HCT116 (cell line): ENCODE data around the gene SLITRK1. TPM values are rescaled to one million over a fixed set of nuclear protein-coding genes. Genes with fewer than 3 reads are reported as not detected.

Experiments
- ATAC-seq: fragments of 200-7000 bp; cut with Tn5 transposase; 2 replicates; pipeline ENCODE4 v1.9.1; 2020; ENCODE audit warnings: mild to moderate bottlenecking, moderate library complexity
- BruUV-seq: library from RNA; stranded (reverse); fragments of 400-500 nt; replicated peaks from 2 replicates; lab custom pipeline; 2021; lab: Mats Ljungman, UMichigan
- CTCF ChIA-PET: fragments of 300-600 bp; sonication (Branson Sonifier 250); formaldehyde crosslinking; loops from one replicate; lab custom pipeline; 2021; ENCODE audit warnings: antibody characterized with exemption; lab: Charles Lee
- POLR2A ChIA-PET: fragments of 300-600, 350-600 bp; sonication (Branson Sonifier 250); formaldehyde crosslinking; loops from one replicate; lab custom pipeline; 2021; ENCODE audit warnings: antibody characterized with exemption; lab: Charles Lee
- RAD21 ChIA-PET, 2 experiments: fragments of 300-600 bp; sonication (Branson Sonifier 250); formaldehyde crosslinking; loops; one replicate each; lab custom pipeline; 2023; ENCODE audit warnings: low total read pairs in 2 of 2; ENCODE audit not compliant: uncharacterized antibody in 2 of 2, unreplicated experiment in 2 of 2, low non-redundant PET in 1 of 2; lab: Charles Lee
- DNase-seq: peaks from one replicate; pipeline ENCODE4 v3.0.0-alpha.2; 2010; ENCODE audit warnings: low read depth, low spot score
- H2AFZ ChIP-seq: fragments of 200-600 bp; shearing (Covaris generic), sonication (generic); 2 replicates; pipeline ENCODE4 v1.6.1; 2017; ENCODE audit warnings: low read depth, mixed run types, mixed read lengths, antibody characterized with exemption, low read length; ENCODE audit not compliant: poor library complexity, severe bottlenecking
- H3K27ac ChIP-seq: 2 replicates; pipeline ENCODE4 v1.5.1; 2012; ENCODE audit warnings: low read depth, low read length
- H3K27me3 ChIP-seq: fragments of 200-600 bp; sonication (generic); 2 replicates; pipeline ENCODE4 v1.6.1; 2016; ENCODE audit warnings: mixed run types, low read length, mixed read lengths; ENCODE audit not compliant: insufficient read depth
- H3K36me3 ChIP-seq, 2 experiments: fragments of 200-500 bp in 1 of 2; fragments of 200-600 bp in 1 of 2; sonication (Bioruptor generic) in 1 of 2; sonication (generic) in 1 of 2; 2 replicates each; pipeline versions ENCODE4 v1.5.1 to v1.6.1; 2014 to 2016; ENCODE audit warnings: low read length in 2 of 2, inconsistent platforms in 1 of 2, mixed read lengths in 1 of 2, mixed run types in 1 of 2; ENCODE audit not compliant: insufficient read depth in 2 of 2, control insufficient read depth in 1 of 2
- H3K4me1 ChIP-seq, 2 experiments: fragments of 200-600 bp in 1 of 2; sonication (generic) in 1 of 2; 2 replicates each; pipeline versions ENCODE4 v1.5.1 to v1.6.1; 2012 to 2017; ENCODE audit warnings: low read length in 2 of 2, inconsistent platforms in 1 of 2, mild to moderate bottlenecking in 1 of 2, mixed read lengths in 1 of 2, mixed run types in 1 of 2, moderate library complexity in 1 of 2; ENCODE audit not compliant: insufficient read depth in 2 of 2, control insufficient read depth in 1 of 2
- H3K4me2 ChIP-seq: fragments of 200-600 bp; sonication (generic); 2 replicates; pipeline ENCODE4 v1.6.1; 2017; ENCODE audit warnings: mixed run types, low read length, mixed read lengths
- H3K4me3 ChIP-seq, 2 experiments: fragments of 200-600 bp in 1 of 2; sonication (generic) in 1 of 2; replicated peaks in 1 of 2; 2 replicates each; pipeline ENCODE4 v1.5.1; 2011 to 2016; ENCODE audit warnings: low read length in 2 of 2, control low read depth in 1 of 2, low read depth in 1 of 2, mild to moderate bottlenecking in 1 of 2, mixed read lengths in 1 of 2, mixed run types in 1 of 2
- H3K79me2 ChIP-seq: fragments of 200-600 bp; sonication (generic); 2 replicates; pipeline ENCODE4 v1.6.1; 2017; ENCODE audit warnings: mild to moderate bottlenecking, mixed run types, low read length, moderate library complexity, mixed read lengths; ENCODE audit not compliant: insufficient read depth
- H3K9ac ChIP-seq: fragments of 200-600 bp; sonication (generic); 2 replicates; pipeline ENCODE4 v1.6.1; 2016; ENCODE audit warnings: low read length, mixed read lengths
- H3K9me2 ChIP-seq: fragments of 200-600 bp; sonication (generic), shearing (Covaris generic); 2 replicates; pipeline ENCODE4 v1.6.1; 2017; ENCODE audit warnings: mixed run types, mild to moderate bottlenecking, moderate library complexity; ENCODE audit not compliant: insufficient read depth
- H3K9me3 ChIP-seq, 2 experiments: fragments of 200-500 bp in 1 of 2; fragments of 200-600 bp in 1 of 2; sonication (Bioruptor generic) in 1 of 2; sonication (generic) in 1 of 2; 2 replicates each; pipeline ENCODE4 v1.6.1; 2014 to 2017; ENCODE audit warnings: low read length in 2 of 2, mixed read lengths in 2 of 2, inconsistent platforms in 1 of 2, low read depth in 1 of 2, mild to moderate bottlenecking in 1 of 2, mixed run types in 1 of 2, moderate library complexity in 1 of 2; ENCODE audit not compliant: control insufficient read depth in 1 of 2, insufficient read depth in 1 of 2
- H4K20me1 ChIP-seq: fragments of 200-600 bp; sonication (generic), shearing (Covaris generic); 2 replicates; pipeline ENCODE4 v1.6.1; 2017; ENCODE audit warnings: mixed run types, mild to moderate bottlenecking, moderate library complexity; ENCODE audit not compliant: insufficient read depth
- CBX3 ChIP-seq: IDR thresholded peaks from 2 replicates; pipeline ENCODE4 v1.6.1; 2012; ENCODE audit warnings: low read depth
- CTCF ChIP-seq, 3 experiments: fragments of 200-600 bp in 1 of 3; sonication (generic) in 1 of 3; IDR thresholded peaks in 2 of 3; conservative IDR thresholded peaks in 1 of 3; 2 replicates each; pipeline ENCODE4 v1.5.1; 2012 to 2017; ENCODE audit warnings: low read depth in 2 of 3, low read length in 2 of 3, antibody characterized with exemption in 1 of 3, borderline replicate concordance in 1 of 3, control low read depth in 1 of 3, mild to moderate bottlenecking in 1 of 3, mixed read lengths in 1 of 3, mixed run types in 1 of 3, moderate library complexity in 1 of 3; ENCODE audit not compliant: insufficient read depth in 1 of 3
- EGR1 ChIP-seq: IDR thresholded peaks from 2 replicates; pipeline ENCODE4 v1.6.1; 2012; ENCODE audit warnings: low read depth
- EZH2 ChIP-seq: fragments of 200-600 bp; sonication (generic); IDR thresholded peaks from 2 replicates; pipeline ENCODE4 v1.6.1; 2017; ENCODE audit warnings: antibody characterized with exemption, mixed run types
- EZH2phosphoT487 ChIP-seq: fragments of 200-600 bp; IDR thresholded peaks from 2 replicates; pipeline ENCODE4 v1.6.1; 2018; ENCODE audit warnings: antibody characterized with exemption, borderline replicate concordance
- JUND ChIP-seq: IDR thresholded peaks from 2 replicates; pipeline ENCODE4 v1.6.1; 2012
- MAX ChIP-seq: IDR thresholded peaks from 2 replicates; pipeline ENCODE4 v1.6.1; 2012
- POLR2AphosphoS5 ChIP-seq: IDR thresholded peaks from 2 replicates; pipeline ENCODE4 v1.6.1; 2011; ENCODE audit warnings: mild to moderate bottlenecking, low read depth, low read length, moderate library complexity
- RAD21 ChIP-seq: IDR thresholded peaks from 2 replicates; pipeline ENCODE4 v1.6.1; 2012; ENCODE audit warnings: low read depth, mild to moderate bottlenecking
- REST ChIP-seq: IDR thresholded peaks from 2 replicates; pipeline ENCODE4 v1.6.1; 2012; ENCODE audit warnings: low read depth
- SP1 ChIP-seq: IDR thresholded peaks from 2 replicates; pipeline ENCODE4 v1.6.1; 2012; ENCODE audit warnings: low read depth
- SRF ChIP-seq: IDR thresholded peaks from 2 replicates; pipeline ENCODE4 v1.6.1; 2012; ENCODE audit warnings: low read depth
- ZBTB33 ChIP-seq: IDR thresholded peaks from 2 replicates; pipeline ENCODE4 v1.6.1; 2011; ENCODE audit warnings: mild to moderate bottlenecking, low read length, moderate library complexity; ENCODE audit not compliant: insufficient replicate concordance; ENCODE audit errors: extremely low read depth
- ZFX ChIP-seq: fragments of 450-650 bp; IDR thresholded peaks from 2 replicates; pipeline ENCODE4 v1.6.1; 2017
- ZNF274 ChIP-seq: fragments of 200-500 bp; sonication (Bioruptor generic); IDR thresholded peaks from 2 replicates; pipeline ENCODE4 v1.6.1; 2014; ENCODE audit warnings: mild to moderate bottlenecking, low read depth, low read length, inconsistent platforms
- intact Hi-C: fragments of 100-400 bp; cut with micrococcal nuclease; formaldehyde crosslinking; loops from 2 replicates; pipeline ENCODE4 v1.10.0; 2022
- total RNA-seq: library from RNA; stranded (reverse); gene quantifications from one replicate; pipeline ENCODE4 v1.2.1, GENCODE V29; 2021; ENCODE audit not compliant: unreplicated experiment

The SLITRK1 gene
- total RNA-seq, 1 experiment from 2014 or later, result not detected

- no peak for TF ChIP-seq CTCF (IDR thresholded peaks at IDR 0.05 in 2 of 3, conservative IDR thresholded peaks at IDR 0.05 in 1 of 3; ENCODE audit: borderline replicate concordance in 1 of 3, insufficient read depth in 1 of 3, low read depth in 2 of 3, low read length in 2 of 3)
- TF ChIP-seq EGR1, result no peak
- no peak for TF ChIP-seq JUND
- no peak for TF ChIP-seq ZNF274
- TF ChIP-seq MAX, result no peak
Observed at GRCh38 chr13:83845106-83845505, 37.2 kb downstream of the SLITRK1 start (continued).

GRCh38 chr13:83839146-83839545, 43.1 kb downstream of the SLITRK1 start:
- H3K27me3 ChIP-seq, result no peaks in the 10 kb centered on the region
- H2AFZ ChIP-seq, result no peak overlapping the region
- intact Hi-C loops, result no loop called here
- ChIA-PET RAD21 (no interaction called here), POLR2A (no interaction called here), CTCF (no interaction called here)
- no peak for DNase-seq
- no peaks in the 10 kb centered on the region for H3K79me2 ChIP-seq
- H3K9ac ChIP-seq, result no peak overlapping the region
- BruUV-seq, result no TSS peak
- H3K4me1 ChIP-seq, result no peaks in the 10 kb centered on the region
- no peaks in the 10 kb centered on the region for H3K36me3 ChIP-seq
- no peak overlapping the region for H3K27ac ChIP-seq
- no peaks in the 10 kb centered on the region for H4K20me1 ChIP-seq
- ATAC-seq, result no peak
- no peaks in the 10 kb centered on the region for H3K9me3 ChIP-seq
- H3K4me3 ChIP-seq, result no peak overlapping the region
- no peaks in the 10 kb centered on the region for H3K9me2 ChIP-seq
- no peak overlapping the region for H3K4me2 ChIP-seq
- TF ChIP-seq CTCF (IDR thresholded peaks at IDR 0.05 in 2 of 3, conservative IDR thresholded peaks at IDR 0.05 in 1 of 3; ENCODE audit: borderline replicate concordance in 1 of 3, insufficient read depth in 1 of 3, low read depth in 2 of 3, low read length in 2 of 3) (no peak), SP1 (no peak), EZH2phosphoT487 (no peak), ZNF274 (no peak), POLR2AphosphoS5 (no peak), RAD21 (no peak), ZBTB33 (no peak), EGR1 (no peak), CBX3 (no peak), REST (no peak), SRF (no peak), ZFX (no peak), EZH2 (no peak), JUND (no peak)
